ENCODE measurements around the gene TEX28.
"Not testable (repeated sequence)": the region's sequence is repeated elsewhere in the genome, so short reads cannot be mapped to it uniquely, and the experiment has no call there.

Gene TEX28

GRCh38 chrX:154310616-154311536 is 16.0 kb upstream of the TEX28 start:
- no peak for DNase-seq (ENCODE audit: low read depth, low spot score)

DNA sequence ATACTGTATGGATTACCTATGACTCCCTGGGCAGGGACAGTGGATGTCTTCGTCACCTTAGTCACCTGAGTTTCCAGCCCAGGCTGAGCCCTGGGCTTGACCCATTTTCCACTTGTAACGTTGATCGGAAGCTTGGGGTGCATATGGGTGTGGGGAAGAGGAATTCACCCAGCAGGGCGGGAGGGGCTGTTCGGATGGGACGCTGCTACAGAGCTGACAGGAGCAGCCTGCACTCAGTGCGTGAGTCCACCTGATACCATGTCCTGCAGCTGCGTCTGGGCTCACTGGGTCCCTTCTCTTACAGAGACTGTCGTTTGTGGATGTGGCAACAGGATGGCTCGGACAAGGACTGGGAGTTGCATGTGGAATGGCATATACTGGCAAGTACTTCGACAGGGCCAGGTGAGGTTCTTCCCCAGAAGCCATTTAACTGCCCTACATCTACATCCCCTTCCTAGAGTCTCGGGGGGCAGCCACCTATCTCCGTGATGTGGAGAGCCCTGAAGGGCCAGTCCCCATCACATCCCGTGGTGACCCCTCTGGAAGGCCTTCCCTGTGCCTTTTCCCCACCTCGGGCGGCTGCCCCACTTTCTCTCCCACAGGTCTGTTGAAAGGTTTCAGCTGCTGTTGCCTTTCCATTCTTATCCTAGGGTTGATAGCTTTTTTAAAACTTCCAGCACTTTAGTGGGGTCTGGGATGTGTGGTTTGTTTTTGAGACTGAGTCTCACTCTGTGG is 14.3 kb upstream of the TEX28 start:
- no peak for DNase-seq (ENCODE audit: low read depth, low spot score)

- no peak for DNase-seq (ENCODE audit: low read depth, low spot score)
These were observed 13.4 kb upstream of the TEX28 start for GRCh38 chrX:154308108-154308946.

GRCh38 chrX:154307202-154307601 is 12.3 kb upstream of the TEX28 start:
- no peak for DNase-seq (ENCODE audit: low read depth, low spot score)

GRCh38 chrX:154305541-154306205 is 10.7 kb upstream of the TEX28 start:
- no peak for DNase-seq (ENCODE audit: low read depth, low spot score)

GRCh38 chrX:154304846-154305245 is 9.9 kb upstream of the TEX28 start:
- DNase-seq (ENCODE audit: low read depth, low spot score) = no peak

DNA sequence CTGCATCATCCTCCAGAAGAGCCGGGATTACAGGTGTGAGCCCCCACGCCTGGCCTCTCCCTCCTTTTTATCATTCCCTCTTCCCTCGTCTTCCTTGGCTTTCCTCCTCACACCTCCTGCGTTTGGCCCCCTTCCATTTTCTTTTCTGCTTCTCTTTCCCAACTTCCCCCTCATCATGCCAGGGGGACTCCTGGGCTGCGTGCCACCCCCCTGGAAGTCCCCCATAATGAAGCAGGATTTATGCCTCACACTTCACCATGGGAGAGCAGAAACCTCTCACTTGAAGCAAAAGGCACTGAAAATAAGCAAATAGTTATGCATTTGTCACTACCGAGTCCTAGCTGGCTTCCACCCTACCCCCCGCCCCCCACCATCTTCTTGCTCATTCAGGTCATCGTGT is 8.6 kb upstream of the TEX28 start:
- no peak for DNase-seq (ENCODE audit: low read depth, low spot score)

GRCh38 chrX:154302998-154303397 is 8.1 kb upstream of the TEX28 start:
- DNase-seq (ENCODE audit: low read depth, low spot score) = not testable (repeated sequence)

DNA sequence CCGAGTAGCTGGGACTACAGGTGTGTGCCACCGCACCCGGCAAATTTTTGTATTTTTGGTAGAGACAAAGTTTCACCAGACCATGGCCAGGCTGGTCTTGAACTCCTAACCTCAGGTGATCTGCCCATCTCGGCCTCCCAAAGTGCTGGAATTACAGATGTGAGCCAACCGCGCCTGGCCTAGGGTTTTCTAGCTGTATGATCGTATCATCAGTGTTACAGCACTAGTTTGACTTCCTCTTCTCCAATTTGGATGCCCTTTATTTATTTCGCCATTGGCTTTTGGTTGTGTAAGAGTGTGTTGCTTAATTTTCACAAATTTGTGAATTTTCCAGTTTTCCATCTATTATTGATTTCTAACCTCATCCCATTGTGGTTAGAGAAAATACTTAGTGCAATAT is 5.9 kb upstream of the TEX28 start:
- DNase-seq (ENCODE audit: low read depth, low spot score) = no peak

DNA sequence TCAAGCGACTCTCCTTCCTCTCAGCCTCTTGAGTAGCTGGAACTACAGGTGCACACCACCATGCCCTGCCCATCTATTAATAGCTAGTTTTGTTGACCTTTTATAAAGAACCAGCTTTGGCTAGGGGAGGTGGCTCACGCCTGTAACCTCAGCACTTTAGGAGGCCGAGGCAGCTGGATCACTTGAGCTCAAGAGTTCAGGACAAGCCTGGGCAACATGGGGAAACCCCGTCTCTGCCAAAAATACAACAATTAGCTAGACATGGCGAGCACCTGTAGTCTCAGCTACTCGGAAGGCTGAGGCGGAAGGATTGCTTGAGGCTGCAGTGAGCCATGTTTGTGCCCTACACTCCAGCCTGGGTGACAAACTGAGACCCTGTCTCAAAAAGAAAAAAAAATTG is 3.4 kb upstream of the TEX28 start:
- no peak for DNase-seq (ENCODE audit: low read depth, low spot score)

DNA sequence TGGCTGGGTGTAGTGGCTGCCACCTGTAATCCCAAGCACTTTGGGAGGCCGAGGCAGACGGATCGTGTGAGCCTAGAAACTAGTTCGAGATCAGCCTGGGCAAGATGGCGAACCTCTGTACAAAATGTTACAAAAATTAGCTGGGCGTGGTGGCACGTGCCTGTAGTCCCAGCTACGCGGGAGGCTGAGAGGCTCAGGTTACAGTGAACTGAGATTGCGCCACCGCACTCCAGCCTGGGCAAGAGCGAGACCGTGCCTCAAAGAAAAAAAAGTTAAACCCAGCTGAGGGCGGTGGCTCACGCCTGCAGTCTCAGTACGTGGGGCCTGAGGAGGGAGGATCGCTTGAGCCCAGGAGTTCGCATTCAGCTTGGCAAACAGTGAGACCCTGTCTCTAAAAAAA is 1.8 kb upstream of the TEX28 start:
- DNase-seq (ENCODE audit: low read depth, low spot score) = no peak

- DNase-seq (ENCODE audit: low read depth, low spot score) = no peak
These were observed 863 bp upstream of the TEX28 start, which contains the start of gene TKTL1 for GRCh38 chrX:154295664-154296310. Gene TKTL1, plus strand, starts transcription at chrX:154295795. Its CDS starts 65 bp downstream, at chrX:154295860.

DNA sequence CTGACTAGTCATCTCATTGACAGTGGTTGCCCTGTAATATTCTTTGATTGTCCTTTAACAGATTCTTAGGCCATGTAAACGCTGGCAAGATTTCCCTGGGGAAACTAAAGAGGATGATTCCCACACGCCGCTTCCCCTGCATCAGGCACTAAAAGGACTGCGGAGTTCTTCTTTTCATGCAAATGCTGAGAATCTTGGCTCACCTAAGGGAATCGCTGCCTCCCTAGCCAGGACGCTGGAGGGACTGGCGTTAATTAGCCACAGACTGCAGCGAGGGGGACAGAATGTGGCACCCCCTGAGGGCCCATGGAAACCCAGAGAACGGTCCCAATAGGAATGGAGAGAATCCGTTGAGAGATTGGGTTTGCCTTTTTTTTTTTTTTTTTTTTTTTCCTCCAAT is 8.5 kb downstream of the TEX28 start:
- not testable (repeated sequence) for DNase-seq (ENCODE audit: low read depth, low spot score)

GRCh38 chrX:154284489-154285338 is 10.2 kb downstream of the TEX28 start:
- not testable (repeated sequence) for DNase-seq (ENCODE audit: low read depth, low spot score)

DNA sequence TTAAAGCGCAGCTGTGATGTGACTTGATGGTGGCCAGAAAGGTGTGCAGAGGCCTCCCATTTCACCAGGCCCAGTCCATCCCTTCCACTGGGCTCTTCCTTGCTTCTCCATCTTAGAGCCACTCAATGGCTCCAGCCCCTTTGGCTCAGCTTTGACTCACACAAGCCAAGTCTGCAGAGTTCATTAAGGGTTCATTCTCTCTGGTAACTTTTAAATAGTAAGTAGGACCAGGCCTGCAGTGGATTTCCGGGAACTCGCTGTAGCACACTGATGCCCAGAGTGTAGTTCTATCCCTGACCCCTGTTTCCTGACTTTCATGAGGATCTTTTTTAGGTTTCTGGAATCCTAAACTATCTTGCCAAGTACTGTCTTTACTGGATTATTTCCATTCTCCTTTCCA is 25.7 kb downstream of the TEX28 start:
- not testable (repeated sequence) for DNase-seq (ENCODE audit: low read depth, low spot score)

DNA sequence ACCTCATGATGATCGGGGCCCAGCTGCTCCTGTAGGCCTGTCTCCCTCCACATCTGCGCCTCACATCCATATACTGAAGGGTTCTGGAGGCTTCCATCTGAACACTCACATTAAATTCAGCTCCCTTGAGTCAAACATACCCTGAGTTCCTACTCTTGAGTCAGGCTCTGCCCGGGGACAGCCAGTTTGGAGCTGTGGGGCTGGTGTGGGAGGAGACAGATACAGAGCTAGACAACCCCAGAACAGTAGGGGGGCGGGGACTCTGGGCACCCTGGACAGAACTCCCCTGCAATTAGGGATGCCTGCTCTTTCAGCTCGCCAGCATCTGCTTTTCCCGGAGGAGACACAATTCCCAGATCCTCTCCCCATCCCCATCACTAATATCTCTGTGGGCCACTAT is 31.9 kb downstream of the TEX28 start:
- not testable (repeated sequence) for DNase-seq (ENCODE audit: low read depth, low spot score)

DNA sequence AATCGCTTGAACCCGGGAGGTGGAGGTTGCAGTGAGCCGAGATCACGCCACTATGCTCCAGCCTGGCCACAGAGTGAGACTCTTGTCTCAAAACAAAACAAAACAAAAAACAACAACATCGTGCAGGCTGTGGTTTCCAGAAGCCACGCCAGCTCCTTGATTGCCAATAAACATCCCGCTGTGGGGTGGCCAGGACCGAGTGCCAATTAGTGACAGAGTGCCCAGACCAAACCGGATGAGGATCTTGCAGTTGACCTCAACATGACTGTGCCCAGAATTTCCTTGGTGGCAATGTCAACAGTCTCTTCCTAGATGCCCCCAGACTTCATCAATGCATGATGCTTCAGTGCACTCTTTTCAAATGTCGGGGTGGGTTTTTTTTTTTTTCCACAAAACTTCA is 36.2 kb downstream of the TEX28 start:
- DNase-seq (ENCODE audit: low read depth, low spot score) = not testable (repeated sequence)

DNA sequence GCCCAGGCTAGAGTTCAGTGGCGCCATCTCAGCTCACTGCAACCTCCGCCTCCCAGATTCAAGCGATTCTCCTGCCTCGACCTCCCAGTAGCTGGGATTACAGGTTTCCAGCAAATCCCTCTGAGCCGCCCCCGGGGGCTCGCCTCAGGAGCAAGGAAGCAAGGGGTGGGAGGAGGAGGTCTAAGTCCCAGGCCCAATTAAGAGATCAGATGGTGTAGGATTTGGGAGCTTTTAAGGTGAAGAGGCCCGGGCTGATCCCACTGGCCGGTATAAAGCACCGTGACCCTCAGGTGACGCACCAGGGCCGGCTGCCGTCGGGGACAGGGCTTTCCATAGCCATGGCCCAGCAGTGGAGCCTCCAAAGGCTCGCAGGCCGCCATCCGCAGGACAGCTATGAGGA is 37.6 kb downstream of the TEX28 start, which contains the start of gene OPN1MW3:
TSS of gene OPN1MW3 (plus strand) at position 301 of the 400 bp plus-strand sequence. CDS start at position 339, 38 bp downstream.
- not testable (repeated sequence) for DNase-seq (ENCODE audit: low read depth, low spot score)

DNA sequence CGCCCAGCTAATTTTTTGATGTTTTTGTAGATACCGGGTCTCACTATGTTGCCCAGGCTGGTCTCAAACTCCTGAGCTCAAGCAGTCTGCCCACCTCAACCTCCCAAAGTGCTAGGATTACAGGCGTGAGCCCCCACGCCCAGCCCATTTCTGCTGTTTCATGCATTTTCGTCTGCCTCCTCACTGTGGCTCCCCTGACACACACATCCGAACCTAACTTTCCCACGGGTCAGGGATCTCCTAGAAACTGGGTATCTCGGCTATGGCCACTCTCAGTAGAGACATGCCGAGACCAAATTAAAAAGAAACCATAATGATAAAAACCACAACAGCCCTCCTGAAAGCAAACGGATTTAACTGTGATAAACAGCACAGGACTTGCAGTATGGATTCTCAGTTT is 46.8 kb downstream of the TEX28 start:
- not testable (repeated sequence) for DNase-seq (ENCODE audit: low read depth, low spot score)

Data from brain pericyte (primary cell).